NCI-H1105 (cell line): ENCODE results near the gene KLC1.
"Not testable (repeated sequence)": the region's sequence is repeated elsewhere in the genome, so short reads cannot be mapped to it uniquely, and the experiment has no call there.

Experiments used
- DNase-seq: peaks from one replicate; lab custom pipeline; 2025; lab: John Stamatoyannopoulos, UW

KLC1 gene

DNA sequence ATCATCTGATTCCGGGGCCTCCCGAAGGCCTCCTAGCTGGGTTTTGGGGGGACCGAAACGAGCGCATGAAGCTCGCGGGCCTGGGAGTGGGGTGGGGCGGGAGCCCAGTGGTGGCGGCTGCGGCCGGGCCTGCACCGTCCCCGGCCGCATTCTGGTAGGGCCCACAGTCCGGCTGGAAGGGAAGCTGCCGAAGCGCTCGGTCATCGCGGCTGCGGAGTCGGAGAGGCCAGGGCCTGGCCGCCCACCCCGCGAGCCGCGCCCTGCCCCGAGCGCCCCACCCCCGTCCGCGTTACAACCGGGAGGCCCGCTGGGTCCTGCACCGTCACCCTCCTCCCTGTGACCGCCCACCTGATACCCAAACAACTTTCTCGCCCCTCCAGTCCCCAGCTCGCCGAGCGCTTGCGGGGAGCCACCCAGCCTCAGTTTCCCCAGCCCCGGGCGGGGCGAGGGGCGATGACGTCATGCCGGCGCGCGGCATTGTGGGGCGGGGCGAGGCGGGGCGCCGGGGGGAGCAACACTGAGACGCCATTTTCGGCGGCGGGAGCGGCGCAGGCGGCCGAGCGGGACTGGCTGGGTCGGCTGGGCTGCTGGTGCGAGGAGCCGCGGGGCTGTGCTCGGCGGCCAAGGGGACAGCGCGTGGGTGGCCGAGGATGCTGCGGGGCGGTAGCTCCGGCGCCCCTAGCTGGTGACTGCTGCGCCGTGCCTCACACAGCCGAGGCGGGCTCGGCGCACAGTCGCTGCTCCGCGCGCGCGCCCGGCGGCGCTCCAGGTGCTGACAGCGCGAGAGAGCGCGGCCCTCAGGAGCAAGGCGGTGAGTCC, at the start of gene KLC1:
TSS of gene KLC1 (plus strand) at position 528 of the 819 bp plus-strand sequence. CDS start 25,354 bp downstream, outside the sequence.
- DNase-seq, result peak; percentile 55

GRCh38 chr14:103581206-103581605, 47.8 kb upstream of the KLC1 start:
- no peak for DNase-seq

DNA sequence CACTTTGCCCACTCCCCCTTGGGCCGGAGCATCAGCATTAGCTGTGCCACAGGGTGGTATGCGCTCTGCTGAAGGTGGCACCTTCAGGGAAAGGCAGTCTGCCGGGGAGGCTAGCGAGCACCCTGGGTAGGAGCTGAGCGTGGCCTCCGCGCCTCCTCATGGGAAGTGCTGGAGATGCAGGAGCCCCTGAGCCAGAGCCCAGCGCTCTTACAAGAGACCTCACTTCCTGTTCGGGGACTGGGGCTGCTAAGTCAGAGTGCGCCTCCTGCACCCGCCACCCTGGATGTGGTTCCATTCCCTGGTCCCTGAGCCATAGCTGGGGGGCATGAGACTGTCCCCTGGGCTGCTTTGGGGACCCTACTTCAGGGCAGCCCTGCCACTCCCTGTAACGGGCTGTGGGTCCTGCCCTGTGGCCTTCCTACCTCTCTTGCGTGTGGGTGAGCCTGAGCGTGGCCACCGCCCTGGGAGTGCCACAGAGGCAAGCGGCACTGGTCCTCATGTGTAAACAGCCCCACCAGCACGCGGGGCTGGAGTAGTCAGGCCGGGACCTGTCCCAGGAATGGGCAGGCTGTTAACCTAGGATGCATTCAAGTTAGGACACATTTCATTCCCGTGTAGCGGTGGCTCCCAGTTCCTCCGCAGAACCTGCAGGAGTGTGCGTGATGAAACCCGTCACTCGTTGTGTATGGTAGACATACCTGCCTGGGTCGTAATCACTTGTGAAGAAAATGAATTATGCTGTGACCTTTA, 46.9 kb upstream of the KLC1 start:
- no peak for DNase-seq

- DNase-seq, result no peak
Measured at GRCh38 chr14:103584326-103584915, 44.6 kb upstream of the KLC1 start.

GRCh38 chr14:103593577-103593976, 35.4 kb upstream of the KLC1 start:
- no peak for DNase-seq

GRCh38 chr14:103594265-103594664, 34.7 kb upstream of the KLC1 start:
- DNase-seq, result peak; percentile 6

- no peak for DNase-seq
Measured at GRCh38 chr14:103597623-103598377, 31.2 kb upstream of the KLC1 start.

DNA sequence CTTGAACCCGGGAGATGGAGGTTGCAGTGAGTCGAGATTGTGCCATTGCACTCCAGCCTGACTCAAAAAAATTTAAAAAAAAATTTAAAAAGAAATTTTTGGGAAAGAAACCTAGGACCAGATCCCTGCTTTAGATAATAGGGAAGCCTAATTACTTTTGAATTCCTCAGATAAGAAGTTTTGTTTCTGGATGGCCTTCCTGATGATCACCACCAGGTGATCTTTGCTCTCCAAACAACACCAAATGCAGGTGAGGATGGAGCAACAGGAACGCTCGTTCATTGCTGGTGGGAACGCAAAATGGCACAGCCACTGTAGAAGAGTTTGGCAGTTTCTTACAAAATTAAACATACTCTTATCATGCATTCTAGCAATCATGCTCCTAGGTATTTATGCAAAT, 28.5 kb upstream of the KLC1 start:
- DNase-seq, result no peak

- DNase-seq, result no peak
Measured at GRCh38 chr14:103604620-103605019, 24.4 kb upstream of the KLC1 start.

DNA sequence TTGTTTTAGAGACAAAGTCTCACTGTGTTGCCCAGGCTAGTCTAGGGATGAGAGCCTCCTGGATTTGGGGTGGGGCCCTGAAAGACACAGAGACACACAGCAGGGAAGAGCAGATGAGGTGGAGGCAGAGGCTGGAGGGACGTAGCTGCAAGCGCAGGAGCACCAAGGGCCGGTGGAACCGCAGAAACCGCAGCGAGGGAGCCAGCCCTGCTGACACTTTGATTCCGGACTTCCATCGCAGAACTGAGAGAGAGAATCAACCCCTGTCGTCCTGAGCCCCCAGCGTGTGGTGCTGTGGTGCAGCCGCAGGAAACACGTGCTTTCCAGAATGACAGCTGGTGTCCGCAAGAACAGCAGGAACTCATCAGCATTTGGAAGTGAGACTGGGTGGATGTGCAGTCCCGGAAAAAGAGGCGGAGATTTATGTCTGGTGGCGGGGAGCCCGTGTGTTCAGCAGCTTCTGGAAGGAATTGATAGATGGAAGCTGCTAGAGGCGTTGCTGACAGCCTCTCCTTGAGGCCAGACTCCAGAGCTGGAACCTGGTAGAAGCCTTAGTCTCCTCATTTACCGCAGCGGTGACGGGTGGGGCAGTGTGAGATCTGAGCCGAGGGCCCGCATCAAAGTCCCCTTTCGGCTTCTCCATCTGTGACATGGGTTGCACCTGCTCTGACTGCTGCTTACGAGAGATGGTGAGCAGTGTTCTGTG, 21.9 kb upstream of the KLC1 start:
- DNase-seq, result peak; percentile 57

GRCh38 chr14:103607822-103608221, 21.2 kb upstream of the KLC1 start:
- DNase-seq, result no peak

DNA sequence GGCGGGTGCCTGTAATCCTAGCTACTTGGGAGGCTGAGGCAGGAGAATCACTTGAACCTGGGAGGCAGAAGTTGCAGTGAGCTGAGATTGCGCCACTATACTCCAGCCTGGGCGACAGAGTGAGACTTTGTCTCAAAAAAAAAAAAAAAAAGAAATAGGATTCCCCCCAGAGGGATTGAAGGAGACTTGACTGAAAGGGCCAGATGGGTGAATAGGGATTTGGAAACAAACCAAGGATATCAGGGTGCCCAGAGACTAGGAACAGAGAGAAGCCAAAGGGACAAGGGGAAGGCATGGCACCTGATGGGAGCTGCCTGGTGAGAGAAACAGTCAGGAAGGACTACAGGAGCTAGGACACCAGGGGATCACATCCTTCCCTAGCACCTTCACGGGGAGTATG, 19.9 kb upstream of the KLC1 start:
- not testable (repeated sequence) for DNase-seq

DNA sequence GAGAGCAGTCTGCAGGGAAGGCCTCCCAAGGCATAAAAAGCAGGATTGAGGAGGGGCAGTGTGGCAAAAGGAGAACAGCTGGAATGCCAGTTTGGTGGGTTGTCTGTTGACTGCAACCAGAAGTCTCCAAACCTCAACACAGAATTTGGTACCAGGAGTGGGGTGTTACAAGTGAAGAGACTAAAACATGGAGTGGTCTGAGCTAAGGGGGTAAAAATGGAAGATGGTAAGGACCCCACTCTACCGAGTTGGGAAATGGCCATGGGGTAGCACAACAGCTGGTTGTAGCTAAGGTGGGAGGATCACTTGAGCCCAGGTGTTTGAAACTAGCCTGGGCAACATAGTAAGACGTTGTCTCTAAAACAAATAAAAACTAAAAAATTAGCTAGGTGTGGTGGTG, 17.8 kb upstream of the KLC1 start:
- DNase-seq, result no peak

DNA sequence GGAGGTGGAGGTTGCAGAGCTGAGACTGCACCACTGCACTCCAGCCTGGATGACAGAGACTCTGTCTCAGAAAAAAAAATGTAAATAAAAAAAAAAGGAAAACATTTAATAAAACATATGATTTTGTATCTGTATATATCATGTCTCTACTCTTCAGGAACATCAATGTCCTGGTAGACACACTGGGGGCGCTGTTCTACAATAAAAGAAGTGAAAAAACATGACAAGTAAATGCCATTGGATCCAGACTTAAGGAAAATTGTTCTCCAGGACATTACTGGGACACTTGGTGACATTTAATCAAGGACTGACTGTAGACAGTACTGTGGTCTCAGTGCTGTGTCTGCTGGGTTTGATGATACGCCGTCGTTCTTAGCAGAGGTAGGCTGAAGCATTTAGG, 15.5 kb upstream of the KLC1 start:
- DNase-seq, result no peak

DNA sequence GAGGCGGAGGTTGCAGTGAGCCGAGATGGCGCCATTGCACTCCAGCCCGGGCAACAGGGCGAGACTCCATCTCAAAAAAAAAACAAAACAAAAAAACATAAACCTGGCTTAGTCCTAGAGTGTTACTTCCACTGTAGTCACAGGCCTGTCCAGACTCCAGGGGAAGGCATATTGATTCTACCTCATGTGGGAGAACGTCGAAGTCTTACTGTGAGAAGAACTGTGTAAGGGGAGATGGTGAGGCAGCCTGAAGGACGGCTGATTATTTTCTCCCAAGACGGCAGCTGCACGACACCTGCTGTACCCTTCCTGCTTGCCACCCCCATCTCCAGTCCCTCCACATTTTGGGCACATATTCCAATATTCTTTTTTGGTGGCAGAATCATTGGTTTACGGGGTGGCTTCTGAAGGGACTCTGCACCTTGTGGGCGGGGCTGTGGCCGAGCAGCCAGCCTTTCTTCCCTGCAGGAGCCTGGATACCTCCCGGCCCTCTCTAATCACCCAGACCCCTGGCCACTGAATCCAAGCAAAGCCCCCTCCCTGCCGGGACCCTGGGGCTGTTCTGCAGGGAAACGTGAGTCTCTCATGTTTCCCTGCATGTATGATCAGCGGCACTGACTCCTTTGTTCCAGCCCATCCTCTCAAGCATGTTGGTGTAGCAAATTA, 12.2 kb upstream of the KLC1 start:
- DNase-seq, result no peak

DNA sequence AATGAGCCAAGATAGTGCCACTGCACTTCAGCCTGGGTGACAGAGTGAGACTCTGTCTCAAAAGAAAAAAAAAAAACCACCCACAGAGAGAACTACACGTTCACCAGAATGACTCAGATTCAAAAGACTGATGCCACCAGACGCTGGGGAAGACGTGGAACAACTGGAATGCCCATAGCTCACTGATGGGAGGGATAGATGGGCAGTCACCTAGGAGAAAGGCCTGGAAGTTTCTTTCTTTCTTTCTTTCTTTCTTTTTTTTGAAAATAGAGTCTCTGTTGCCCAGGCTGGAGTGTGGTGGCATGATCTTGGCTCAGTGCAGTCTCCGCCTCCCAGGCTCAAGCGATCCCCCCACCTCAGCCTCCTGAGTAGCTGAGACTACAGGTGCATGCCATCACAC, 10.0 kb upstream of the KLC1 start:
- DNase-seq, result no peak

- DNase-seq, result no peak
Measured at GRCh38 chr14:103621860-103622259, 7.2 kb upstream of the KLC1 start.

- DNase-seq, result no peak
Measured at GRCh38 chr14:103623308-103623707, 5.7 kb upstream of the KLC1 start.

DNA sequence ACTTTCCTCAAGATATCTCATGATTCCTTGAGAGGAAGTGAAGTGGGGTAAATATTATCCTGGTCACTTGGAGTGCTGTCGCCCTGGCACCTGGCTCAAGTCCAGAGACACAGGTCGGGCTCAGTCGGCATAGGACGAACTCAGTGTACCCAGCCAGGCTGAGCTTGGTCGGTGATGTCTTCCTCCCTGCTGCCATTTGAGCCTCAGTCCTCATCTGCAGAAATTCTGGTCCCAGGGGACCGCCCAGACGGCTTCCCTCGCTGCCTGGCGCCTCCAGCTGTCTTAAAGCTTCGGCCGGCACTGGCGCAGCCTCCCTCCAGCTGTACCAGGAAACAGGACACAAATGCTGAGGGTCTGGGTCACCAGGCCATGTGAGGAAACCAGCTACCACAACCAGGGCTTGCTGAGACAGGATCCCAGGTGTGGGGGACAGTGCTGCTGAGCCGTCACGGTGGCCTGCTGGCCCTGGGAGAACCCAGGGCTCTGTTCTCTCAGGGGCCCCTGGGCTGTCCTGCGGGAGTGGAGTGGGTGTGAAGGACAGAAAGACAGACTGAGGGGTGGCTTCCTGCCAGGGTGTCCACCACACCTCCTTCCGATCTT, 5.0 kb upstream of the KLC1 start:
- DNase-seq, result no peak

- DNase-seq, result no peak
Measured at GRCh38 chr14:103624860-103625259, 4.2 kb upstream of the KLC1 start.
